GM18517 (cell line): Measurements from ENCODE around the gene TTC21A.
A peak's percentile ranks its signal among the peaks of the same experiment; 100 is the strongest.

Experiments used
- ATAC-seq: cut with Tn5 transposase; IDR thresholded peaks from one replicate; pipeline ENCODE4 v1.9.1; 2021; ENCODE audit warnings: mild to moderate bottlenecking, moderate library complexity; ENCODE audit not compliant: unreplicated experiment

The TTC21A gene

GRCh38 chr3:39136533-39137434 lies 29.3 kb downstream of the TTC21A start:
- ATAC-seq: no peak

- ATAC-seq: no peak
Measured at GRCh38 chr3:39137435-39137936, 30.0 kb downstream of the TTC21A start.

GRCh38 chr3:39137991-39138803 lies 30.7 kb downstream of the TTC21A start:
- ATAC-seq: no peak

GRCh38 chr3:39138804-39139415 lies 31.4 kb downstream of the TTC21A start:
- no peak for ATAC-seq

- ATAC-seq: no peak
Measured at GRCh38 chr3:39139442-39139841, 32.0 kb downstream of the TTC21A start.

GRCh38 chr3:39140341-39140971 lies 33.0 kb downstream of the TTC21A start:
- no peak for ATAC-seq

- no peak for ATAC-seq
Measured at GRCh38 chr3:39141171-39141995, 33.9 kb downstream of the TTC21A start.

GRCh38 chr3:39142067-39142466 lies 34.6 kb downstream of the TTC21A start:
- ATAC-seq: no peak

- no peak for ATAC-seq
Measured at GRCh38 chr3:39143051-39143885, 35.8 kb downstream of the TTC21A start.

GRCh38 chr3:39144095-39144747 lies 36.7 kb downstream of the TTC21A start:
- no peak for ATAC-seq

GRCh38 chr3:39144748-39145380 lies 37.4 kb downstream of the TTC21A start:
- ATAC-seq: no peak

GRCh38 chr3:39146083-39146501 lies 38.6 kb downstream of the TTC21A start:
- no peak for ATAC-seq

- ATAC-seq: no peak
Measured at GRCh38 chr3:39146611-39147591, 39.4 kb downstream of the TTC21A start.

- peak; percentile 34 for ATAC-seq
Measured at GRCh38 chr3:39147711-39148434, 40.4 kb downstream of the TTC21A start.

- no peak for ATAC-seq
Measured at GRCh38 chr3:39148435-39149058, 41.1 kb downstream of the TTC21A start.

- no peak for ATAC-seq
Measured at GRCh38 chr3:39149059-39149455, 41.6 kb downstream of the TTC21A start.
